Measurements from ENCODE around the gene PRKCB. TPM values are rescaled to one million over a fixed set of nuclear protein-coding genes. Genes with fewer than 3 reads are reported as not detected.
"Not testable (repeated sequence)": the region's sequence is repeated elsewhere in the genome, so short reads cannot be mapped to it uniquely, and the experiment has no call there.

PRKCB gene
- total RNA-seq, 1 donor from 2014 or later: not detected

DNA sequence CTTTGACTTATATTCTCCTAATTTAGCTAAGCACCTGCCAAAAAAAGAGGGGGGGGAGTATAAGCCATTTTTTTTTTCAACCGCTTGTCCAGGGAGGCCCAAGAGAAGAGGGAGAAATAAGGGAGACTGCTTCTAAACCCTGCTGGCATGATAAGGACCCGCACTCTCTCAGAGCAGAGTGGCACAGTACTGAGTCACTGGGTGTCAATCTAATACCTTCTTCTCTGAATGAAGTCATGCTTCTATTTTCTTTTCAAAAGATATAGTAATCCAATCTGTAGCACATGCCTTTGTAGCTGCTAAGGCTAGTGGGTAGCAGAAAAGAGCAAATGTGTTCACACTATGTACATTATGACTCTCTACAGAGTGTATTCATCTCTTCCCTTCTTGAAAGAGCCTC is 385.4 kb downstream of the PRKCB start:
- no peak for DNase-seq (ENCODE audit: low read depth, low spot score)

GRCh38 chr16:24228514-24228913 is 392.7 kb downstream of the PRKCB start:
- DNase-seq (ENCODE audit: low read depth, low spot score): no peak

DNA sequence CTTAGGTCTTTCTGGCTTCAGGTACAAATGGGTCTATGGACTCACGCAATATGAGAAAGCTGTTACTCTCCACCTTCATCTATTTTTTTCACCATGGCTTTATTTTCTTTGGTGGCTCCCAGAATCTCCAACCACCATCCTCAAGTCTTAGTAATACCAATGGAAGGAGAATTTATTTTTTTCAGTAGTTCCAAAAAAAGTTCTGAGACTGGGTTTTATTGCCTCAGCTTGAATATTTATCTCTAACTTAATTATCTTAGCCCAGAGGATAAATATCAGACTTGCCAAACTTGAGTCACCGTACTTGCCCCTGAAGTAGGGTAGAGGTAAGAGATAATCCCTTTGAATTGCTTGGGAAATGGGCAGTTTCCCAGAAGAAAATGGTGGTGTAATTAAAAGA is 397.2 kb downstream of the PRKCB start:
- no peak for DNase-seq (ENCODE audit: low read depth, low spot score)

GRCh38 chr16:24234737-24235136 is 399.0 kb downstream of the PRKCB start:
- no peak for DNase-seq (ENCODE audit: low read depth, low spot score)

DNA sequence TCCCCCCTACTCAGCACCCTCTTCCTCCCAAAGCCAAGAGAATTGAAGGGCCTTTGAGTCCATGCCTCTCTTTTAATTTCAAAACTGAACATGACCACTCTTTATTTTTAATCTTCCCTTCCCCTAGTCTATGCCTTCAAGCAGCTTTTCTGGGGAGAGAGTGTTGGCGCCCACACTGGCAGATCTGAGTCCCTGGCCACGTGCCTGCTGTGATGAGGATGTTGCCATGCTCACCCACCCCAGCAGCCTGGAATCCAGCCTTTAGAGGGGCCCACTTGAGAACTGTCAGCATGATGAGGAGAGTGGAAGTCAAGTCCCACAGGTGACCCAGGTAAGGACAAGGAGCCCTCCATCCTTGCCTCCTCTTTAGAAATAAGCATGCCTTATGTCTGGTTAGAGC is 400.0 kb downstream of the PRKCB start:
- no peak for DNase-seq (ENCODE audit: low read depth, low spot score)

GRCh38 chr16:24238846-24239245 is 403.1 kb downstream of the PRKCB start:
- DNase-seq (ENCODE audit: low read depth, low spot score): not testable (repeated sequence)

DNA sequence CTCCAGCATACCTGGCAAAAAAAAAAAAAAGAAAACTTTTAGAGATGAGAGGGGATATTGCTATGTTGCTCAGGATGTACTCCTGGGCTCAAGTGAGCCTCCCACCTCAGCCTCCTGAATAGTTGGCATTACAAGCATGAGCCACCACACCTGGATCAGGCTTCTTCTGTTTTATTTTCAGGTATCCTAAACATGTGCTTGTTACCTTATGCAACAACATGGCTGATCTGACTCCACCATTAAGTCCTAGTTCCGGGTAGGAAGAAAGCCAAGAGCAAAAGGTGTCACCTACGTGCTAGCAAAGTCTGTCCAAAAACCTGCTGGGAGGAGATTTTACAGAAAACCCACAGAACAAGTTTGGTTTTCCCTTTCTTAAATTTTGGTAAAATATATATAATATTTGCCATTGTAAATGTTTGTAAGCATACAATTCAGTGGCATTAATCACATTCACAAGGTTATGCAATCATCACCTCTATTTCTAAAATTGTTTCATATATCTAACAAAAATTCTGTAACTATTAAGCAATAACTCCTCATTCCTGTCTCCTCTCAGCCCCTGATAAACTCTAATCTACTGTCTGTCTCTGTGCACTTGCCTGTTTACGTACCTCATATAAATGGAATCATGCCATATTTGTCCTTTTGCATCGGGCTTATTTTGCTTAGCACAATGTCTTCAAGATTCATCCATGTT is 411.3 kb downstream of the PRKCB start:
- DNase-seq (ENCODE audit: low read depth, low spot score): no peak

DNA sequence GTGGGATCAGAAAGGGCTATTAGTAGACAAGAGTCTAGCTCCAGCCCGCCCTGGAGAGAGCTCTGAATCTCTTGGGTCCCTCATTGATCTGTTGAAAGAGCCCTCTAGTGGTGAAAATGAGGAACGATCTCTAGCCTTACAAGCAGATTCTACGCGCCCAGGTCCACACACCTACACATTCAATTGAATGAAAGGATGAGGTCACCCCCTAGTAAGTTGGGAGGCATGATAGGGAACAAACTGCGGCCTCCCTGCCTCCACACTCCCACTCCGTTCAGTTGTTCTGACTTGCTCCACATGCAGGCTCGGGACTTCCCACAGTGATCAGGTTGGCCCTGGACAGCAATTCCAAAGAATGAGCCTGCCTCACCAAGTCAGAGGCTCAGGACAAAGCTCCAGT is 417.4 kb downstream of the PRKCB start:
- DNase-seq (ENCODE audit: low read depth, low spot score): peak; percentile 24

GRCh38 chr16:24255456-24256371 is 419.9 kb downstream of the PRKCB start, which contains the start of gene CACNG3:
Gene CACNG3 (plus strand): TSS chr16:24256335. CDS start chr16:24256755, 420 bp downstream.
- DNase-seq (ENCODE audit: low read depth, low spot score): peak; percentile 8

DNA sequence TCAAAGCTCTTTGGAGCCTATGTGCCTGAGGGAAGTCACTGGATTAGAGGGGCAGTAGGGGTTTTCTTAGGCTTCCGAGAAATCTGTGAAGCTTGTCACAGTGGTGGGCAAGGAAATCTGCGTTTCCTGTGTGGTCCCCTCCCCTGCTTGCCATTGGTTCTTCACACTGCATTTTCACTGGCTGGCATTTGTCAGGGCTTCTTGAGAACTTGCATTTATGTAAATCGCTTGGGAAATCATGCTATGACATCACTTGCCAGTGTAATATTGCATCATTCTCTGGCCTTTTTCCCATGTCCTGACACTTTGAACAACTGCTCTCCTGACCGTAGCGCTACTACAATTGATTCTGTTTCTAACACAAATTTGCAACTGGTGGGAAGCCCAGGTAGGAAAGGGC is 422.2 kb downstream of the PRKCB start:
- no peak for DNase-seq (ENCODE audit: low read depth, low spot score)

DNA sequence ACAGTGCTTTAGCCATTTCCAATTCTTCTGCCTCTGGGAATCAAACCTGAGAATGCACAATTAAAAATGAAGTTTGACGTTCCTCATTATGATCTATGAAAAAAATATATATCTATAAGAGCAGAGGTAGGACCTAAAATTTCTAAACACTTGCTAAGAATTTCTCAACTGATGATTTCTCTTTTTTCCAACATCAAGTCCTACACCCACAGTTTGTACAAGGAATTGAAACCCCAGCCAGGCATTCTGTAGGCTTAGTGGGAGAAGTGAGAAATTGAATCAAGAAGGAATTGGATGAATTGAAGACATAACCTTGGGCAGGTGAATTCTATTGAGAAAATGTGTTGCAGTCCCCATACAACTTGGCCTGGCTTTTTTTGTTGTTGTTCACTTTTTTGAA is 423.0 kb downstream of the PRKCB start:
- DNase-seq (ENCODE audit: low read depth, low spot score): no peak

DNA sequence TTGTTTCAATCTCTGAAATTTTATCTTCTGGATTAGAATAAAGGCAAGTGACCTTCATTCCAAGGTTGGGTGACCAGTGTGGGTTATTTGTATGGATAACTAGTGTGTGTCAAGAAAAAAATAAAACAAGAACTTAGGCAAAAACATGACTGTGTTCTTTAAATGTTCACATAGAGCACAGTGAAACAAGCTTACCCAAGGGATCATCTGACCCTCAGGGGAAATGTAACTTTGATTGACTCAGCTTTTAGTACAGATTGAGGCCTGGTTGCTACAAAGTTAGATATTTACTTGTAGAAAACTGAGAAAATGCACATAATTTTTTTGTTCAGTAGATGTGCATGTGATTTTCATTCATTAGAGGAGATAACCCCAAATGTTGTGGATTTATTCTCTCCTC is 427.0 kb downstream of the PRKCB start:
- DNase-seq (ENCODE audit: low read depth, low spot score): no peak

Other genes starting within 250 kb of the PRKCB start
- gene NDUFAB1, start 239.7 kb upstream of the PRKCB start, total RNA-seq: 146 and 159 TPM in 2 replicates
- 9.2 and 9.4 TPM in 2 replicates for gene PALB2, start 194.7 kb upstream of the PRKCB start, total RNA-seq
- gene DCTN5, start 194.5 kb upstream of the PRKCB start, total RNA-seq: 59.9 and 90.1 TPM in 2 replicates
- 22.4 and 47.7 TPM in 2 replicates for gene PLK1, start 157.1 kb upstream of the PRKCB start, total RNA-seq
- not detected in 2 replicates for gene ERN2, start 122.8 kb upstream of the PRKCB start, total RNA-seq
- gene CHP2, start 81.0 kb upstream of the PRKCB start, total RNA-seq: not detected in 2 replicates